Measurements from ENCODE around the gene SLC8B1.

Gene SLC8B1

GRCh38 chr12:113318900-113319628 is 15.8 kb downstream of the SLC8B1 start:
- no peak for DNase-seq

GRCh38 chr12:113318046-113318656 is 16.8 kb downstream of the SLC8B1 start:
- DNase-seq: no peak

DNA sequence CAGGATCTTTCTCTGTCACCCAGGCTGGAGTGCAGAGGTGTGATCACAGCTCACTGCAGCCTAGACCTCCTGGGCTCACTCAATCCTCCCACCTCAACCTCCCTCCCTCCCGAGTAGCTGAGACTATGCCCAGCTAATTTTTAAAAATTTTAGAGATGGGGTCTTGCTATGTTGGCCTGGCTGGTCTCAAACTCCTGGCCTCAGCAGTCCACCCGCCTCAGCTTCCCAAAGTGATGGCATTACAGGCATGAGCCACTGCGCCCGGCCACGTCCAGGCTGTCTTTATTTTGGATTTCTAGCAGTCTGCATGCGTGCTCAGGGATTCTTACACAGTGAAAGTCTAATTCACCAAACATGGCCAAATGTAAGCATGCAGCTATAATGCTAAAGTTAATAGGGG is 17.8 kb downstream of the SLC8B1 start:
- no peak for DNase-seq

DNA sequence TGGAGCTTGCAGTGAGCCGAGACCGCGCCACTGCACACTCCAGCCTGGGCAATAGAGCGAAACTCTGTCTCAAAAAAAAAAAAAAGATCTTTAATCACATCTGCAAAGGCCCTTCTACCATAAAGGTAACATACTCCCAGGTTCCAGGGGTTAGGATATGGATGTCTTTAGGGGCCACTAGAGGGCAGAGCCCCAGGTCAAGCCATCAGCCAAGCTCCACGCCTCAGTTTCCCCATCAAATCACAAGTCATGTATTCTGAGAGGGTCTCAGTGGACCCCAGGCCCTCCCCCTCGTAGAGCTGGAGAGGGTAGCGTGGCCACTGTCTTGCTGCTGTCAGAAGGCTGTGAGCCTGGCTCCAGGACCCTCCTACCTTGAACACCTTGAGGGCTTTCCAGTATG is 18.8 kb downstream of the SLC8B1 start:
- DNase-seq: no peak

- no peak for DNase-seq
These were observed 19.6 kb downstream of the SLC8B1 start for GRCh38 chr12:113315358-113315757.

GRCh38 chr12:113314121-113314529 is 20.8 kb downstream of the SLC8B1 start:
- no peak for DNase-seq

DNA sequence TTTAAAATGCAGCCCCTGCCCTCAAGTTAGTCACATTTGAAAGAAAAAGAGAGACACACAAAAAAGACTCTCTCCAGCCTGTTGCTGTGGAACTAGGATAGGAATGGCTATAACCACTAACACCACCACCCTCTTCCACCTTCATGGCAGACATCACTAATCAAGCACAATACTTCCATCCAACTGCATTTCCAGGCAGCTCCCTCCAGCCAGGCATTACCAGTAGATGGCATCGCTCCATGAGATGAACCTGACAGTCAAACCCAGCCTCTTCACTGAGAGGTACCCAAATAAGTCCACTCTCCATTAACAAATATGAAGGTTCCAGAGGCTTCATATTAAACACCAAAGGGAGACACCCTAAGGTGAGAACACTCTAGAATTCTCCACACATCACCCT is 24.4 kb downstream of the SLC8B1 start:
- no peak for DNase-seq

- no peak for DNase-seq
These were observed 28.5 kb downstream of the SLC8B1 start for GRCh38 chr12:113306382-113306781.

DNA sequence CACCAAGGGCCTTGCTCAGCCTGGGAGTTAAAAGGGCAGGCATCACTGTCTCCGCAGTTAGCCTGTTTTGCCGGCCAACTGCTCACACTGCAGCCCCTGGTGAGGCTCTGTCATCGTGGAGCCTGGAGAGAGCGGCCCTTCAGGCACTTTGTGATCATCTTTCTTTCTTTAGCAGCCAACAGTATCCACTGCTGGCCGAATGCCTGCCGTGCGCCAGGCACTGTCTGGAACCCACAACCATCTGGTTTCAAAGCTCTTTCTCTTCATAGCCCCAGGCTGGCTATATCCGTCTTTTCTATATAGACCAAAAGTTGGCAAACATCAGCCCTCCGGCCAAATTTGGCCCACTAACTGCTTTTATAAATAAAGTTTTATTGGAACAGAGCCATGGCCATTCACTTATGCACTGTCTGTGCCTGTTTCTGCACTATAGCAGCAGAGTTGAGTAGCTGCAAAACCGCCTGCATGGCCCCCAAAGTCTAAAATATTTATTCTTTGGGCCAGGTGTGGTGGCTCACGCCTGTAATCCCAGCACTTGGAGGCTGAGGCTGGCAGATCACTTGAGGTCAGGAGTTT is 29.5 kb downstream of the SLC8B1 start:
- DNase-seq: no peak

- DNase-seq: no peak
These were observed 31.8 kb downstream of the SLC8B1 start for GRCh38 chr12:113302886-113303640.

DNA sequence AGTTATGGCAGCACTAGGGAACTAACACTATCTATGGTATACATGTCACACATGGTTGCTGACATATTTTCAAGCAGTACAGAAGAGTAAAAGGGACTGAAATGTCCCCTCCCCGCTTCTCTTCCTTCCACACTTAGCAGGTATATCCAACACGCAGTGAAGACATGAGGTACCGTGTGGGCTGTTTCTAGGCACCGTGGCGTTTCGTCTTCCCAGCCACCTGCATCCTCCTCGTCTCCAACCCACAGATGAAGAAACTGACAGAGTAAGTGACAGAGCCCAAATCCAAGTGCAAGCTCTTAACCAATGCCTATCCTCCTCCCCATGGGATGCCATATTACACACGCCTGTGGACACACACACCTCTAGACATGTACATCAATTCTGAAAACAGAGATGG is 32.4 kb downstream of the SLC8B1 start:
- no peak for DNase-seq

GRCh38 chr12:113301811-113302210 is 33.1 kb downstream of the SLC8B1 start:
- DNase-seq: no peak

DNA sequence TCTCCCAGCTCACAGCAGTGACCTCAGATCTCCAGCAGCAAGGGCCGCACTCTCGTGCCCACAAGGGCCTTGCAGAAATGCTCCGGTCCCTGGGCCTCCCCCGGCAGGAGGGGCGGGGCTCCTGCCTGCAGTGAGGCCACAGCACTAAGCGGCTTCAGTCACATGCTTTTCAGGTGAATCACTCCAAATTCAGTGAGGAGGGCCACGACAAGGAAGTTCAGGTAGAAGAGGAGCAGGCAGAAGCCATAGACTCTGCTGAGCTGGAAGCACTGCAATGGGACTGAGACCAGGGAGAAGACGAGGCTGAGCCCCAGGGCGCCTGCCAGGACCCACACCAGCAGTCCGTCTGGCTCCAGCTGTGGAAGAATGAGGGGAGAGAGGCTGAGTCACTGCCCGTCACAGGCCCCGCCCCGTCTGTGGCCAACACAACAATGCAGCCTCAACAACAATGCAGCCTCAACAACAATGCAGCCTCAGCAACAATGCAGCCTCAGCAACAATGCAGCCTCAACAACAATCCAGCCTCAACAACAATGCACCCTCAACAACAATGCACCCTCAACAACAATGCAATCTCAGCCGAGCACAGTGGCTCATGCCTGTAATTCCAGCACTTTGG is 35.2 kb downstream of the SLC8B1 start:
- DNase-seq: no peak

DNA sequence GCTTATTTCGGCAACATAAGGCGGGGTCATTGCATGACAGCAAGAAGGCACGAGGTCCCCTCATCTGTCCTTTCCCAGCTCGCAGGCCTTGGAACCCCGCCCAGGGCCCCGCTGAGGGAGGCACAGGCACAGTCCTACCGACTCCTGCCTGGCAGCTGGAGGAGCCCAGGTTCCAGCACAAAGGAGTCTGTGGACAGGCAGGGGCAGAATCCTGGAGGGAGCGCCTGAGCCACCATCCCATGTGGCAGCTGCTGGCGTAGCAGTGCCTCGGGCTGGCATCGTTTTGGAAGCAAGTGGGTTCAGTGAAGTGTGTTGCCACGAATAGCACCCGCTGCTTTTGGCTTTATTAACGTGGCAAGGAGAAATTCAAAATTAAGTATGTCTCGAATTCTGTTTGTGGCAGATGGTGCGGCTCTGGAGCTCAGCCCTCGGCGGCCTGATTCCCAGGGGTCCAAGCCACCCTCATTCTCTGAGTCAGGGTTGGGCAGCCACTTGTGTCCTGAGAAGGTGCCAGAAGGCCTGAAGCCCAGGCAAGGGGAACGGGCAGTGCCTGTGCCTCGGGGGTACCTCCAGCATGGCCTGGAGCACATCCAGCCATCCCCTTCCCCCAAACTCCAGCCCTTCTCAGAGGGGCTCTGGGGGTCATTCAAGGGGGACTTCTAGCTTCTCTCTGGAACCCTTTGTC is 35.9 kb downstream of the SLC8B1 start:
- no peak for DNase-seq

DNA sequence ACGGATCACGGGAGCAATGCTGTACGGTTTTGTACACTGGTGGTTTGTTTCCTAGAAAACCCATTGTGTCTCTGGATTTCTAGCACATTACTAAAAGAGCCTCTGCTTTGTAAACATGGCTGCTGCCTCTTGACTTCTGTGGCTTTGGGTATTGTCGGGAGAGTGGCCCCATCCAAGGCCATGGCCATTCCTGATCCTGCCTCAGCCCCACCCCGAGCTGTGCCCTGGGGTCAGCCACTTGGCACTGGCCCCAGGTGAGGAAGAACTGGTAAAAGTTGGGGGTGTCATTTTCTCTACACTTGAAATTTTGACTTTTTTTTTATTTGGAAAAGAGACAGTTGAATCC is 36.5 kb downstream of the SLC8B1 start:
- DNase-seq: no peak

GRCh38 chr12:113297621-113298471 is 37.1 kb downstream of the SLC8B1 start:
- no peak for DNase-seq

- DNase-seq: no peak
These were observed 37.7 kb downstream of the SLC8B1 start for GRCh38 chr12:113297214-113297587.

DNA sequence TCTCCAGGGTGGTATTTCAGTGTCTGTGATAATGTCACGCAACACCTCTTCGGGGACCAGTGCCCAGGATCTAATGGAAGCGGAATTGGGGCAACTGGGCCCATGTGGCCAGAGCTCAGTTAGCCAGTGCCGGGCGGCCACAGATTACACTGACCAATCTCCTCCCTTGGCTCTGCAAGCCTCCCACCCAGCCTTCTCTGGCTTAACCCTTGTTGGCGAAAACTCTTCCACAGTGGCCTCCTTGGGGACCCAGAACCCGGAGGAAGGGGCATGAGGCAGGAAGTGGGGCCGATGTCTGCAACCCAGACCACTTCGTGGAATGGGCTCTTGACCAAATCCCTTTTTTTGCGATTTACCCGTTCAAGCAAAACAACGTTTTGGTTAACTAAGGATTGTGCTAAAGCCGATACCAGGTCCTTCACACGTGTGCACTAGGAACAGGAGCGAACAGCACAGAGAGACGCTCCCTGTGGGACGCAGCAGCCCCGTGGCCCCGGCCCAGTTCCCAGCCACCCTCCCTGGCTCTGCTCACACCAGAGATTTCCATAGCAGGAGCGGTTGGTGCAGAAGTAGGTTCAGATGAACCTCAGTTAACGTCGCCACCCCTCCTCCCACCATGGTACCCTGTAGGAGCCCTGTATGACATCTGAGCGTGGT is 38.2 kb downstream of the SLC8B1 start:
- DNase-seq: no peak

GRCh38 chr12:113295886-113296556 is 38.9 kb downstream of the SLC8B1 start:
- DNase-seq: no peak

DNA sequence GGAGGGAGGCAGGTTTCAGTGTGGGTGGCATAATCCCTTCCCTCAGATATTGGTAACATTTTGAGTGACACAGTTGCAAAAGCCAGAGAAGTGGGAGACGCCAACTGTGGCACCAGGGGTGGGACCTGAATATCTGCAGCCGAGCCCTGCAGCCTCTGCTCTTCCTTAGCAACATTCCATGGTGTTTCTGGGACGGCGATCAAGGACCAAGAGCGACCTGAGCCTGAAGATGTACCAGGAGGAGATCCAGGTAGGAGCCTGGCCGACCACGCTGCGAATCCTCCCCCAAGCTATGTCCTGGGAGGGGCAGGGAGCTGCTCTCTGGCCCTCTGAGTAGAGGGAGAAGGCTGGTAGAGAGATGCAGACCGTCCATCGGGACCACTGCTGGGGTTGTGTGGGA is 41.8 kb downstream of the SLC8B1 start:
- DNase-seq: no peak

GRCh38 chr12:113292547-113292946 is 42.4 kb downstream of the SLC8B1 start:
- no peak for DNase-seq
